A549 treated with CORT108297 at 1 μM for 4 hours (cell line): ENCODE data around the gene FAM163A. TPM values are rescaled to one million over a fixed set of nuclear protein-coding genes. Genes with fewer than 3 reads are reported as not detected.

Experiments
- total RNA-seq: library from RNA; stranded (reverse); fragments of 200-300 nt; extraction: Qiagen RNA extraction; gene quantifications from 5 replicates; pipeline ENCODE4 v1.2.3, GENCODE V29; 2022

The FAM163A gene
- total RNA-seq: 0.02 to 0.04 TPM (median 0.02 TPM) in 3 of 5 replicates, not detected in the others

DNA sequence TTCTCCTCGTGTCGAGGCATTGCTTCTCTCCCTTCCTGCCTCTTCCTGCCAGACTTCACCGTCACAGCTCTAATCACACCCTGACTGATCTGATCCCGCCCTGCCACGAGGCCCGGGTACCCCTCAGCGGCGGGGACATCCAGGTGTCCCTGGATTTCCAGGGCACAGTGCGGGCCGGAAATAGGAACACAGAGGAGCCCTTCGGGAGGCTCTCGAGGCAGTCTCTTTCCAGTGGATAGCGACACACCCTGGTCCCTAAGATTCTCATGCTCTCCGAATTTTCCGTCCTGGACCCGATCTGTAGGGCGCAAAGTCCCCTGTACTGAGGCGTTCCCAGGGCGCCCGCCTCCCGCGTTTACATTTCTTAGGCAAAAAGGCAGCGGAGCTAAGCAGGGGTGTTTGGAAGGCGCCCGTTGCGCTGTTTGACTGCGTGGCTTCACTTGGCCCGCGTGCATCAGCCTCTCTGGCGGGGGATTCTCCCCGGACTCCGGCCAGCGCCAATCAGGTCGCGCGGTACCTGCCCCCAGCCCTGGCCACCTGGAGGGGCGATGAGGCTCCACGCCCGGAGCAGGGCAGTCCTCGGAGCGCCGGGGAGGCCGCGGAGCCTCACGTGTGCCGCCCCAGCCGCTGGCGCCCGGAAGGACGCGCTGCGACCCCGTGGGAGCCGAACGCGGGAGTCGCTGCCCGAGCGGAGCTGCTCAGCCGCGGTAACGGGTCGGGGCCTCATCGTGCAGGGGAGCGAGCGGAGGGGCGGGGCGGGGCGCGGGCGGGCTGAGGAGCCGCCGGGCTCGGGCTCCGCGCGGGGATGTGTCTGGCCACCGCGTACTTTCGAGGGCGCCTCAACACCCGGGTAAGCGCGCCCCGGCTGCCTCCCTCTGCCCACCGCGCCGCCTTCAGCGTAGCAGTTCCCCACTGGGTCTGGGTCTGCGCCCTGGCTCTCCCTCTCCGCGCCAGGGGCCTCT, at the start of gene FAM163A:
Gene FAM163A, plus strand, starts transcription at position 575 of the 962 bp plus-strand sequence. CDS start 69,807 bp downstream, outside the sequence.

Other genes starting within 250 kb of the FAM163A start
- not detected in 5 replicates for gene NPHS2, start 167.3 kb upstream of the FAM163A start, total RNA-seq
- gene TDRD5, start 151.5 kb upstream of the FAM163A start, total RNA-seq: 0.03 to 0.06 TPM (median 0.05 TPM) in 4 of 5 replicates, not detected in the other
- gene TOR1AIP2, start 134.5 kb downstream of the FAM163A start, total RNA-seq: 15.5 to 18.7 TPM (median 16.3 TPM) in 5 replicates
- gene TOR1AIP1, start 139.0 kb downstream of the FAM163A start, total RNA-seq: 29.2 to 37.1 TPM (median 29.8 TPM) in 5 replicates
- 10.0 to 12.4 TPM (median 11.3 TPM) in 5 replicates for gene CEP350, start 211.5 kb downstream of the FAM163A start, total RNA-seq